ENCODE results near the gene LRTM2. TPM values are rescaled to one million over a fixed set of nuclear protein-coding genes. Genes with fewer than 3 reads are reported as not detected.

LRTM2 gene
- total RNA-seq, 3 donors from 2014 or later (not counting 1 experiment from before 2014, with no cell fraction given): not detected

DNA sequence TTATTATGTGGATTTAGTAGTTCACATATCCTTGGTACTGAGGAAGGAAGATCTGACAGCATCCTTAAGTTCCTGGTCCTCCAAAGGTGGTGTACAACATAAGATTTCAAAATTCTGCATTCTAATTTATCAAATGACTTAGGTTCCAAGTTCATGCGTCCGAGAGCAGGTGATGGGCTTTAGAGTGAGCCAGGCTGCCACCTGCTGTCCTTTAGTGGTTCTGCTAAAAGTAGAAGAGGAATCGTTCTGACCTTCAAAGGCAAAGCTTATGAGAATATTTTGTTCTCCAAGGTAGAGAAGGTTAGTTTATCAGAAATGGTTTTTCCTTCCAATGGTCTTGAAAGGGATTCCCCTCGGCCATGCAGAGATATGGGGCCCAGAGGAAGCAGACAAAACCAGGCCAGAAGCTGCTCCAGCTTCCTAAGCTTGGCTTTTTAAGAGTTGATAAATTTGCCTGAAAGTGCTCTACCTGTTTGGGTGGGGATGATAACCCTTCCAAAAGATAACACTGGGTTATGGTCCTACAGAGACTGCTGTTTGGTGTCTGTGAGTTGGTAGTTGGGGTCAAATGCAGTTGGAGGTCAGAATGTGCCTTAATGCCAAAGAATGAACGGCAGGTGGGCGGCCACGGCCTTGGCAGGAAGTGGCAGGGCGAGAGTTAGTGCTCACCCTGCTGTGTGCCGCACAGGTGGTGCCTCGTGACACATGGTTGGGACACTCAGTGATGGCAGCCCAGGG, 29.1 kb upstream of the LRTM2 start:
- WGBS (ENCODE audit: insufficient coverage): 10% methylated on average over 10 of the region's 10 CpGs
- Histone ChIP-seq H3K27ac (ENCODE audit: low read length) (peak overlapping the region; percentile 27), H3K4me3 (ENCODE audit: low read length) (no peak overlapping the region), H3K9me3 (ENCODE audit: control insufficient read depth, insufficient read depth, low read length) (no peaks in the 10 kb centered on the region), H3K4me1 (ENCODE audit: control insufficient read depth, insufficient read depth, low read length) (peaks cover 22% of the 10 kb centered on the region), H3K27me3 (ENCODE audit: control insufficient read depth, insufficient read depth, low read length) (no peaks in the 10 kb centered on the region), H3K36me3 (ENCODE audit: control insufficient read depth, insufficient read depth, low read length) (peaks cover 10% of the 10 kb centered on the region)
- Mint-ChIP-seq H3K9me3 (no peaks in the 10 kb centered on the region), H3K4me3 (peak overlapping the region; percentile 21), H3K4me1 (peaks cover 31 to 32% of the 10 kb centered on the region in 2 donors), H3K36me3 (no peaks in the 10 kb centered on the region), H3K27me3 (ENCODE audit: low read depth in 2 of 2) (no peaks in the 10 kb centered on the region), H3K27ac (peak overlapping the region; percentile 81 to 83)
- intact Hi-C loops (cut with micrococcal nuclease): loop anchor here (1.0 kb wide), 3 partner anchors 139 to 157 kb away; no protein-coding TSS in a partner anchor
- TF ChIP-seq, protein P1, sequence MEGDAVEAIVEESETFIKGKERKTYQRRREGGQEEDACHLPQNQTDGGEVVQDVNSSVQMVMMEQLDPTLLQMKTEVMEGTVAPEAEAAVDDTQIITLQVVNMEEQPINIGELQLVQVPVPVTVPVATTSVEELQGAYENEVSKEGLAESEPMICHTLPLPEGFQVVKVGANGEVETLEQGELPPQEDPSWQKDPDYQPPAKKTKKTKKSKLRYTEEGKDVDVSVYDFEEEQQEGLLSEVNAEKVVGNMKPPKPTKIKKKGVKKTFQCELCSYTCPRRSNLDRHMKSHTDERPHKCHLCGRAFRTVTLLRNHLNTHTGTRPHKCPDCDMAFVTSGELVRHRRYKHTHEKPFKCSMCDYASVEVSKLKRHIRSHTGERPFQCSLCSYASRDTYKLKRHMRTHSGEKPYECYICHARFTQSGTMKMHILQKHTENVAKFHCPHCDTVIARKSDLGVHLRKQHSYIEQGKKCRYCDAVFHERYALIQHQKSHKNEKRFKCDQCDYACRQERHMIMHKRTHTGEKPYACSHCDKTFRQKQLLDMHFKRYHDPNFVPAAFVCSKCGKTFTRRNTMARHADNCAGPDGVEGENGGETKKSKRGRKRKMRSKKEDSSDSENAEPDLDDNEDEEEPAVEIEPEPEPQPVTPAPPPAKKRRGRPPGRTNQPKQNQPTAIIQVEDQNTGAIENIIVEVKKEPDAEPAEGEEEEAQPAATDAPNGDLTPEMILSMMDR (IDR thresholded peaks at IDR 0.05): peak; percentile 75
- DNase-seq: peak; percentile 56 to 86
- ATAC-seq: peak; percentile 45 to 49 (median 47)

GRCh38 chr12:1792406-1792805, 28.0 kb upstream of the LRTM2 start:
- ATAC-seq: no peak
- TF ChIP-seq, protein P1 (IDR thresholded peaks at IDR 0.05): no peak
- peaks cover 30% of the 10 kb centered on the region for H3K4me1 ChIP-seq (ENCODE audit: control insufficient read depth, insufficient read depth, low read length)
- H3K9me3 ChIP-seq (ENCODE audit: control insufficient read depth, insufficient read depth, low read length): no peaks in the 10 kb centered on the region
- H3K27me3 ChIP-seq (ENCODE audit: control insufficient read depth, insufficient read depth, low read length): no peaks in the 10 kb centered on the region
- DNase-seq: no peak
- Mint-ChIP-seq H3K4me1 (peaks cover 24 to 25% of the 10 kb centered on the region in 2 donors), H3K36me3 (no peaks in the 10 kb centered on the region), H3K27ac (no peak overlapping the region), H3K27me3 (ENCODE audit: low read depth in 2 of 2) (no peaks in the 10 kb centered on the region), H3K9me3 (no peaks in the 10 kb centered on the region), H3K4me3 (no peak overlapping the region)
- H3K4me3 ChIP-seq (ENCODE audit: low read length): no peak overlapping the region
- intact Hi-C loops (cut with micrococcal nuclease): no loop called here
- 93% methylated on average over 5 of the region's 6 CpGs for WGBS (ENCODE audit: insufficient coverage)
- H3K27ac ChIP-seq (ENCODE audit: low read length): no peak overlapping the region
- no peaks in the 10 kb centered on the region for H3K36me3 ChIP-seq (ENCODE audit: control insufficient read depth, insufficient read depth, low read length)

GRCh38 chr12:1793426-1794210, 26.7 kb upstream of the LRTM2 start:
- Mint-ChIP-seq H3K4me3 (no peak overlapping the region), H3K4me1 (peaks cover 22 to 27% of the 10 kb centered on the region in 2 donors), H3K9me3 (no peaks in the 10 kb centered on the region), H3K27ac (no peak overlapping the region), H3K27me3 (ENCODE audit: low read depth in 2 of 2) (no peaks in the 10 kb centered on the region), H3K36me3 (no peaks in the 10 kb centered on the region)
- intact Hi-C loops (cut with micrococcal nuclease): no loop called here
- Histone ChIP-seq H3K9me3 (ENCODE audit: control insufficient read depth, insufficient read depth, low read length) (no peaks in the 10 kb centered on the region), H3K27me3 (ENCODE audit: control insufficient read depth, insufficient read depth, low read length) (no peaks in the 10 kb centered on the region), H3K4me3 (ENCODE audit: low read length) (no peak overlapping the region), H3K27ac (ENCODE audit: low read length) (no peak overlapping the region), H3K36me3 (ENCODE audit: control insufficient read depth, insufficient read depth, low read length) (no peaks in the 10 kb centered on the region), H3K4me1 (ENCODE audit: control insufficient read depth, insufficient read depth, low read length) (peaks cover 36% of the 10 kb centered on the region)
- TF ChIP-seq, protein P1 (IDR thresholded peaks at IDR 0.05): no peak
- ATAC-seq (no peak), DNase-seq (no peak)
- 92% methylated on average over 26 of the region's 26 CpGs for WGBS (ENCODE audit: insufficient coverage)
